Measurements from ENCODE around the gene ASPDH. TPM values are rescaled to one million over a fixed set of nuclear protein-coding genes. Genes with fewer than 3 reads are reported as not detected.

ASPDH gene
- total and polyA plus RNA-seq, 2 donors = 0.50 to 0.57 TPM

- H3K4me3 ChIP-seq (ENCODE audit: low read length in 2 of 2) = no peak overlapping the region
- peaks cover 0 to 2% of the 10 kb centered on the region in 2 donors for H3K27me3 ChIP-seq (ENCODE audit: control insufficient read depth in 2 of 2, insufficient read depth in 1 of 2, low read length in 1 of 2)
- no peaks in the 10 kb centered on the region for H3K9me3 ChIP-seq (ENCODE audit: control insufficient read depth in 2 of 2, insufficient read depth in 1 of 2, low read length in 1 of 2)
- 89% methylated on average over 18 of the region's 18 CpGs for WGBS
- no peak for DNase-seq (ENCODE audit: low read depth in 6 of 9, low spot score in 9 of 9)
- H3K27ac ChIP-seq (ENCODE audit: low read depth in 1 of 2, low read length in 1 of 2) = no peak overlapping the region
- H3K36me3 ChIP-seq (ENCODE audit: control insufficient read depth in 2 of 2, insufficient read depth in 2 of 2, low read length in 1 of 2) = no peaks in the 10 kb centered on the region
- no peaks in the 10 kb centered on the region for H3K4me1 ChIP-seq (ENCODE audit: control insufficient read depth in 2 of 2, insufficient read depth in 2 of 2, low read length in 2 of 2)
These were observed 46.1 kb downstream of the ASPDH start for GRCh38 chr19:50467566-50467965.

- Histone ChIP-seq H3K27ac (ENCODE audit: low read depth in 1 of 2, low read length in 1 of 2) (no peak overlapping the region), H3K4me1 (ENCODE audit: control insufficient read depth in 2 of 2, insufficient read depth in 2 of 2, low read length in 2 of 2) (no peaks in the 10 kb centered on the region), H3K9me3 (ENCODE audit: control insufficient read depth in 2 of 2, insufficient read depth in 1 of 2, low read length in 1 of 2) (no peaks in the 10 kb centered on the region), H3K4me3 (ENCODE audit: low read length in 2 of 2) (no peak overlapping the region), H3K36me3 (ENCODE audit: control insufficient read depth in 2 of 2, insufficient read depth in 2 of 2, low read length in 1 of 2) (no peaks in the 10 kb centered on the region), H3K27me3 (ENCODE audit: control insufficient read depth in 2 of 2, insufficient read depth in 1 of 2, low read length in 1 of 2) (peaks cover 0 to 4% of the 10 kb centered on the region in 2 donors)
- no peak for DNase-seq (ENCODE audit: low read depth in 6 of 9, low spot score in 9 of 9)
- WGBS = 97% methylated on average over 11 of the region's 11 CpGs
These were observed 47.0 kb downstream of the ASPDH start for GRCh38 chr19:50466706-50467039.

GRCh38 chr19:50465986-50466705 lies 47.6 kb downstream of the ASPDH start:
- Histone ChIP-seq H3K27me3 (ENCODE audit: control insufficient read depth in 2 of 2, insufficient read depth in 1 of 2, low read length in 1 of 2) (peaks cover 0 to 4% of the 10 kb centered on the region in 2 donors), H3K27ac (ENCODE audit: low read depth in 1 of 2, low read length in 1 of 2) (no peak overlapping the region), H3K4me3 (ENCODE audit: low read length in 2 of 2) (no peak overlapping the region), H3K9me3 (ENCODE audit: control insufficient read depth in 2 of 2, insufficient read depth in 1 of 2, low read length in 1 of 2) (no peaks in the 10 kb centered on the region), H3K4me1 (ENCODE audit: control insufficient read depth in 2 of 2, insufficient read depth in 2 of 2, low read length in 2 of 2) (no peaks in the 10 kb centered on the region), H3K36me3 (ENCODE audit: control insufficient read depth in 2 of 2, insufficient read depth in 2 of 2, low read length in 1 of 2) (no peaks in the 10 kb centered on the region)
- WGBS = 77% methylated on average over 29 of the region's 29 CpGs
- no peak for DNase-seq (ENCODE audit: low read depth in 6 of 9, low spot score in 9 of 9)

GRCh38 chr19:50465000-50465399 lies 48.7 kb downstream of the ASPDH start:
- Histone ChIP-seq H3K4me3 (ENCODE audit: low read length in 2 of 2) (no peak overlapping the region), H3K27me3 (ENCODE audit: control insufficient read depth in 2 of 2, insufficient read depth in 1 of 2, low read length in 1 of 2) (peaks cover under 1 to 11% of the 10 kb centered on the region in 2 donors), H3K9me3 (ENCODE audit: control insufficient read depth in 2 of 2, insufficient read depth in 1 of 2, low read length in 1 of 2) (no peaks in the 10 kb centered on the region), H3K4me1 (ENCODE audit: control insufficient read depth in 2 of 2, insufficient read depth in 2 of 2, low read length in 2 of 2) (no peaks in the 10 kb centered on the region), H3K36me3 (ENCODE audit: control insufficient read depth in 2 of 2, insufficient read depth in 2 of 2, low read length in 1 of 2) (no peaks in the 10 kb centered on the region), H3K27ac (ENCODE audit: low read depth in 1 of 2, low read length in 1 of 2) (no peak overlapping the region)
- no peak for DNase-seq (ENCODE audit: low read depth in 6 of 9, low spot score in 9 of 9)
- 94% methylated on average over 13 of the region's 13 CpGs for WGBS

- peaks cover 3 to 13% of the 10 kb centered on the region in 2 donors for H3K27me3 ChIP-seq (ENCODE audit: control insufficient read depth in 2 of 2, insufficient read depth in 1 of 2, low read length in 1 of 2)
- no peak for DNase-seq (ENCODE audit: low read depth in 6 of 9, low spot score in 9 of 9)
- H3K4me1 ChIP-seq (ENCODE audit: control insufficient read depth in 2 of 2, insufficient read depth in 2 of 2, low read length in 2 of 2) = no peaks in the 10 kb centered on the region
- no peaks in the 10 kb centered on the region for H3K9me3 ChIP-seq (ENCODE audit: control insufficient read depth in 2 of 2, insufficient read depth in 1 of 2, low read length in 1 of 2)
- no peak overlapping the region for H3K4me3 ChIP-seq (ENCODE audit: low read length in 2 of 2)
- no peaks in the 10 kb centered on the region for H3K36me3 ChIP-seq (ENCODE audit: control insufficient read depth in 2 of 2, insufficient read depth in 2 of 2, low read length in 1 of 2)
- WGBS = 90% methylated on average over 19 of the region's 19 CpGs
- H3K27ac ChIP-seq (ENCODE audit: low read depth in 1 of 2, low read length in 1 of 2) = no peak overlapping the region
These were observed 49.4 kb downstream of the ASPDH start for GRCh38 chr19:50464348-50464747.

GRCh38 chr19:50462970-50463369 lies 50.7 kb downstream of the ASPDH start:
- peaks cover 11 to 25% of the 10 kb centered on the region in 2 donors for H3K27me3 ChIP-seq (ENCODE audit: control insufficient read depth in 2 of 2, insufficient read depth in 1 of 2, low read length in 1 of 2)
- WGBS = 85% methylated on average over 7 of the region's 7 CpGs
- no peak overlapping the region for H3K27ac ChIP-seq (ENCODE audit: low read depth in 1 of 2, low read length in 1 of 2)

More at GRCh38 chr19:50462970-50463369, 50.7 kb downstream of the ASPDH start:
- no peak for DNase-seq (ENCODE audit: low read depth in 6 of 9, low spot score in 9 of 9)
- Histone ChIP-seq H3K4me3 (ENCODE audit: low read length in 2 of 2) (no peak overlapping the region), H3K9me3 (ENCODE audit: control insufficient read depth in 2 of 2, insufficient read depth in 1 of 2, low read length in 1 of 2) (peaks cover 0 to 2% of the 10 kb centered on the region in 2 donors), H3K36me3 (ENCODE audit: control insufficient read depth in 2 of 2, insufficient read depth in 2 of 2, low read length in 1 of 2) (no peaks in the 10 kb centered on the region), H3K4me1 (ENCODE audit: control insufficient read depth in 2 of 2, insufficient read depth in 2 of 2, low read length in 2 of 2) (no peaks in the 10 kb centered on the region)

Other genes with a start within 250 kb of the ASPDH start
- gene KCNC3, start 184.5 kb downstream of the ASPDH start, total RNA-seq = 0.47 TPM
- gene KCNC3, start 184.5 kb downstream of the ASPDH start, polyA plus RNA-seq = 6.8 TPM
- gene NAPSA, start 148.3 kb downstream of the ASPDH start, total RNA-seq = 0.94 TPM
- gene NAPSA, start 148.3 kb downstream of the ASPDH start, polyA plus RNA-seq = 6.4 TPM
- gene NR1H2, start 137.5 kb downstream of the ASPDH start, total RNA-seq = 27.9 TPM
- 57.2 TPM for gene NR1H2, start 137.5 kb downstream of the ASPDH start, polyA plus RNA-seq
- 61.8 TPM for gene POLD1, start 129.6 kb downstream of the ASPDH start, total RNA-seq
- gene POLD1, start 129.6 kb downstream of the ASPDH start, polyA plus RNA-seq = 39.5 TPM
- gene SPIB, start 95.0 kb downstream of the ASPDH start, total RNA-seq = 8.1 TPM
- 14.8 TPM for gene SPIB, start 95.0 kb downstream of the ASPDH start, polyA plus RNA-seq
- gene MYBPC2, start 81.0 kb downstream of the ASPDH start, total RNA-seq = 7.0 TPM
- 1.8 TPM for gene MYBPC2, start 81.0 kb downstream of the ASPDH start, polyA plus RNA-seq
- 49.9 TPM for gene EMC10, start 37.4 kb downstream of the ASPDH start, total RNA-seq
- 62.6 TPM for gene EMC10, start 37.4 kb downstream of the ASPDH start, polyA plus RNA-seq
- gene GARIN5A, start 37.1 kb downstream of the ASPDH start, total RNA-seq = 2.9 TPM
- 3.4 TPM for gene GARIN5A, start 37.1 kb downstream of the ASPDH start, polyA plus RNA-seq
- gene JOSD2, start 2.7 kb downstream of the ASPDH start, total RNA-seq = 15.9 TPM
- gene JOSD2, start 2.7 kb downstream of the ASPDH start, polyA plus RNA-seq = 51.2 TPM
- gene LRRC4B, start 54.5 kb upstream of the ASPDH start, total RNA-seq = 0.52 TPM
- 0.57 TPM for gene LRRC4B, start 54.5 kb upstream of the ASPDH start, polyA plus RNA-seq
- 0.09 TPM for gene SYT3, start 126.0 kb upstream of the ASPDH start, total RNA-seq
- gene SYT3, start 126.0 kb upstream of the ASPDH start, polyA plus RNA-seq = 0.02 TPM
- 0.61 TPM for gene C19orf81, start 135.5 kb upstream of the ASPDH start, total RNA-seq
- not detected for gene C19orf81, start 135.5 kb upstream of the ASPDH start, polyA plus RNA-seq
- gene SHANK1, start 205.9 kb upstream of the ASPDH start, total RNA-seq = 1.8 TPM
- gene SHANK1, start 205.9 kb upstream of the ASPDH start, polyA plus RNA-seq = 0.39 TPM
- gene CLEC11A, start 209.5 kb upstream of the ASPDH start, total RNA-seq = 10.7 TPM
- 10.5 TPM for gene CLEC11A, start 209.5 kb upstream of the ASPDH start, polyA plus RNA-seq